Chondrocyte (in vitro differentiated cells): ENCODE measurements around the gene IGSF21. TPM values are rescaled to one million over a fixed set of nuclear protein-coding genes. Genes with fewer than 3 reads are reported as not detected.

ENCODE experiments used
- DNase-seq: peaks from one replicate; pipeline ENCODE4 v3.0.0; 2021; ENCODE audit warnings: mixed read lengths, low spot score
- H3K27ac Mint-ChIP-seq: one replicate; pipeline ENCODE4 v1.8.0; 2021; ENCODE audit warnings: mild to moderate bottlenecking, moderate library complexity, mixed read lengths; ENCODE audit not compliant: unreplicated experiment
- H3K27me3 Mint-ChIP-seq: 2 replicates; pipeline ENCODE4 v1.8.0; 2021; ENCODE audit warnings: low read depth, mixed read lengths
- H3K36me3 Mint-ChIP-seq: 2 replicates; pipeline ENCODE4 v1.8.0; 2021; ENCODE audit warnings: low read depth, mixed read lengths
- H3K4me1 Mint-ChIP-seq: 2 replicates; pipeline ENCODE4 v1.8.0; 2021; ENCODE audit warnings: low read depth, mild to moderate bottlenecking, mixed read lengths
- H3K4me3 Mint-ChIP-seq: one replicate; pipeline ENCODE4 v1.8.0; 2021; ENCODE audit warnings: mild to moderate bottlenecking, moderate library complexity, mixed read lengths; ENCODE audit not compliant: unreplicated experiment
- H3K9me3 Mint-ChIP-seq: 2 replicates; pipeline ENCODE4 v1.8.0; 2021; ENCODE audit warnings: low read depth, mixed read lengths
- total RNA-seq: library from RNA; stranded (reverse); gene quantifications from 3 replicates; pipeline ENCODE4 v1.2.1, GENCODE V29; 2021
- TF ChIP-seq, protein P1 (sequence below): fragments of 200-600 bp; sonication (generic); IDR thresholded peaks from 2 replicates; pipeline ENCODE4 v1.5.0; 2021; ENCODE audit warnings: antibody characterized with exemption, mild to moderate bottlenecking, moderate library complexity

IGSF21 gene
- total RNA-seq, 1 donor from 2014 or later = not detected

GRCh38 chr1:18325136-18325535, 217.5 kb downstream of the IGSF21 start:
- Mint-ChIP-seq H3K27me3 (peaks cover 2% of the 10 kb centered on the region), H3K27ac (no peak overlapping the region), H3K9me3 (peaks cover 6% of the 10 kb centered on the region), H3K4me1 (no peaks in the 10 kb centered on the region), H3K36me3 (no peaks in the 10 kb centered on the region), H3K4me3 (no peak overlapping the region)
- DNase-seq = no peak
- TF ChIP-seq, protein P1, sequence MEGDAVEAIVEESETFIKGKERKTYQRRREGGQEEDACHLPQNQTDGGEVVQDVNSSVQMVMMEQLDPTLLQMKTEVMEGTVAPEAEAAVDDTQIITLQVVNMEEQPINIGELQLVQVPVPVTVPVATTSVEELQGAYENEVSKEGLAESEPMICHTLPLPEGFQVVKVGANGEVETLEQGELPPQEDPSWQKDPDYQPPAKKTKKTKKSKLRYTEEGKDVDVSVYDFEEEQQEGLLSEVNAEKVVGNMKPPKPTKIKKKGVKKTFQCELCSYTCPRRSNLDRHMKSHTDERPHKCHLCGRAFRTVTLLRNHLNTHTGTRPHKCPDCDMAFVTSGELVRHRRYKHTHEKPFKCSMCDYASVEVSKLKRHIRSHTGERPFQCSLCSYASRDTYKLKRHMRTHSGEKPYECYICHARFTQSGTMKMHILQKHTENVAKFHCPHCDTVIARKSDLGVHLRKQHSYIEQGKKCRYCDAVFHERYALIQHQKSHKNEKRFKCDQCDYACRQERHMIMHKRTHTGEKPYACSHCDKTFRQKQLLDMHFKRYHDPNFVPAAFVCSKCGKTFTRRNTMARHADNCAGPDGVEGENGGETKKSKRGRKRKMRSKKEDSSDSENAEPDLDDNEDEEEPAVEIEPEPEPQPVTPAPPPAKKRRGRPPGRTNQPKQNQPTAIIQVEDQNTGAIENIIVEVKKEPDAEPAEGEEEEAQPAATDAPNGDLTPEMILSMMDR = no peak

GRCh38 chr1:18326211-18326897, 218.8 kb downstream of the IGSF21 start:
- H3K4me1 Mint-ChIP-seq = no peaks in the 10 kb centered on the region
- DNase-seq = no peak
- H3K27ac Mint-ChIP-seq = no peak overlapping the region
- no peak overlapping the region for H3K4me3 Mint-ChIP-seq
- H3K36me3 Mint-ChIP-seq = no peaks in the 10 kb centered on the region
- H3K27me3 Mint-ChIP-seq = peaks cover 2% of the 10 kb centered on the region
- H3K9me3 Mint-ChIP-seq = peaks cover 4% of the 10 kb centered on the region
- TF ChIP-seq, protein P1 = no peak

GRCh38 chr1:18327650-18328049, 220.1 kb downstream of the IGSF21 start:
- no peaks in the 10 kb centered on the region for H3K36me3 Mint-ChIP-seq
- H3K4me3 Mint-ChIP-seq = no peak overlapping the region
- H3K9me3 Mint-ChIP-seq = peaks cover 4% of the 10 kb centered on the region
- H3K4me1 Mint-ChIP-seq = no peaks in the 10 kb centered on the region
- peaks cover 2% of the 10 kb centered on the region for H3K27me3 Mint-ChIP-seq
- no peak overlapping the region for H3K27ac Mint-ChIP-seq
- no peak for DNase-seq
- TF ChIP-seq, protein P1 = no peak

DNA sequence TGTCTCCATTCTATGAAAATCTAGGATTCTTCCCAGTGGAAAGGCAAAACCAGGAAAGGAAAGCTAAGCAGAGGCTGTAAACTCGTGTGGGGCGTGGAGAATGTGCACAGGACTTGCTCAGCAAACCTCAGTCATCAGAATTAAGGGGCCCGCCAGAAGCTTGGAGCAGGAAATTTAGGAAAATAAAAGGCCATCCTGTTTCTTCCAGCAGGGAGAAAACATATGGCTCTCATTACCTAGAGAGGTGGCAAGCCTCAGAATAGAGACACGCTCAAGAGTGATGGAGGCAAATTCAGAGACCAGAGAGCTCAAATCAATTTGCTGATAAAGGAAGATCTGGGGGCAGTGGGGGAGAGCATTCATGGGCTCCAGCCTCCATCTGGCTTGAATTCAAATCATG, 221.2 kb downstream of the IGSF21 start:
- Mint-ChIP-seq H3K27me3 (peaks cover 2% of the 10 kb centered on the region), H3K4me1 (no peaks in the 10 kb centered on the region), H3K4me3 (no peak overlapping the region), H3K36me3 (no peaks in the 10 kb centered on the region), H3K9me3 (no peaks in the 10 kb centered on the region), H3K27ac (no peak overlapping the region)
- TF ChIP-seq, protein P1 = no peak
- DNase-seq = no peak

DNA sequence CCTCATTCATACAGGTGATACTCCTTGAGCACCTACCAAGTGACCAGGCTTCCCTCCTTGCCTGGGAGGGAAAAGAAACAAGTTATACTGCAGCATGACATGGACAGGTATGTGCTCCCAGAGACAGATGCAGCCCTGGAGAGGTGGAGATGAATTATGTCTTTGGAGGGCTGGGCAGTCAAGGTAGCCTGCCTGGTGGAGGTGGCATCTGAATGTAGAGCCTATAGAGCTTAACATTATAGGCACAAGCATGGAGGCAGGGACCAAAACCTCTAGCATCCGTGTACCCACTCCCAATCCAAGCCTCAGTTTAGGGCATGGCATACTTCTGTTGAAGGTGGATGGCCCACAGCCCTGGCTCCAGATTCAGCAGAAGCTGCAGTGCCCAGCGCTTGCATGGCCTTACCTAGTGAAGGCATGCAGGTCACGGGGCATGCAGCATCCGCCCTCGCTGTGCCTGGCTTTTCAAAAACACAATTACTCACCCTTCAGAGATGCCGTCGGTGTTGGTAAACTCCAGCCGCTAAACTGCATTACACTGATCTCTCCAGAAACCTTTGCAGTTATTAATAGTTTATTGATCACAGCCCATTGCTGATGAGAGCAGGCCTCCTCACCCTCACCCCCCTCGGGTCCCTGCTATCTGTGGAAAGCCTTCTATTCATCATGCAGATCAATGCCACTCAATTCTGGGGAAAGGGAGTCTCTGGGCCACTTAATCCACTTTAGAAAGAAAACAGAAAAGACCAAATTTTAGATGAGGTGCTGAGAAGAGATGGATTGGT, 222.1 kb downstream of the IGSF21 start:
- H3K36me3 Mint-ChIP-seq = no peaks in the 10 kb centered on the region
- no peak overlapping the region for H3K27ac Mint-ChIP-seq
- H3K9me3 Mint-ChIP-seq = no peaks in the 10 kb centered on the region
- no peaks in the 10 kb centered on the region for H3K4me1 Mint-ChIP-seq
- H3K4me3 Mint-ChIP-seq = no peak overlapping the region
- no peak for DNase-seq
- H3K27me3 Mint-ChIP-seq = peaks cover 2% of the 10 kb centered on the region
- TF ChIP-seq, protein P1 = no peak
